Activated CD8-positive, alpha-beta memory T cell treated with anti-CD3 and anti-CD28 coated beads for 36 hours (primary cell): ENCODE results near the gene POLD1. TPM values are rescaled to one million over a fixed set of nuclear protein-coding genes. Genes with fewer than 3 reads are reported as not detected.

Source experiments
- total RNA-seq, 2 experiments: library from RNA; stranded (reverse); gene quantifications; one replicate each; pipeline ENCODE4 v1.2.3, GENCODE V29; 2021

Gene POLD1
- total RNA-seq, 2 experiments from 2014 or later, result 173 to 183 TPM

Other genes with a start within 250 kb of the POLD1 start
- gene IZUMO2, start 221.1 kb upstream of the POLD1 start, total RNA-seq, result not detected
- not detected for gene MYH14, start 180.7 kb upstream of the POLD1 start, total RNA-seq
- gene KCNC3, start 55.0 kb upstream of the POLD1 start, total RNA-seq, result under 1 TPM; 0.51 to 0.57 TPM
- gene NAPSA, start 18.7 kb upstream of the POLD1 start, total RNA-seq, result 10 to 100 TPM; 40.8 to 43.1 TPM
- gene NR1H2, start 7.9 kb upstream of the POLD1 start, total RNA-seq, result 10 to 100 TPM; 67.4 to 70.9 TPM
- gene SPIB, start 34.6 kb downstream of the POLD1 start, total RNA-seq, result under 1 TPM; 0.57 to 0.96 TPM
- under 1 TPM in 1 of 2 experiments, not detected in 1; 0.04 TPM for gene MYBPC2, start 48.5 kb downstream of the POLD1 start, total RNA-seq
- 10 to 100 TPM; 65.0 to 67.0 TPM for gene EMC10, start 92.2 kb downstream of the POLD1 start, total RNA-seq
- gene GARIN5A, start 92.5 kb downstream of the POLD1 start, total RNA-seq, result under 1 TPM; 0.34 to 0.69 TPM
- 10 to 100 TPM; 40.0 to 44.8 TPM for gene JOSD2, start 126.8 kb downstream of the POLD1 start, total RNA-seq
- gene ASPDH, start 129.6 kb downstream of the POLD1 start, total RNA-seq, result not detected
- gene LRRC4B, start 184.1 kb downstream of the POLD1 start, total RNA-seq, result not detected